Endothelial cell of umbilical vein (primary cell): ENCODE measurements around the gene RO60. TPM values are rescaled to one million over a fixed set of nuclear protein-coding genes. Genes with fewer than 3 reads are reported as not detected.

ENCODE experiments used
- BruUV-seq: library from RNA; stranded (reverse); fragments of 400-500 nt; replicated peaks from 2 replicates; lab custom pipeline; 2021; lab: Mats Ljungman, UMichigan
- CTCF ChIA-PET: fragments of 300-600, 350-600 bp; sonication (Branson Sonifier 250); formaldehyde crosslinking; loops from one replicate; lab custom pipeline; 2021; ENCODE audit warnings: antibody characterized with exemption, inconsistent platforms; lab: Charles Lee
- POLR2A ChIA-PET: fragments of 300-600, 350-600 bp; sonication (Branson Sonifier 250); formaldehyde crosslinking; loops from one replicate; lab custom pipeline; 2021; ENCODE audit warnings: antibody characterized with exemption, inconsistent platforms; lab: Charles Lee
- DNase-seq: peaks from one replicate; pipeline ENCODE4 v3.0.0-alpha.2; 2011; ENCODE audit warnings: low read depth, low spot score
- FAIRE-seq: peaks from 2 replicates; lab custom pipeline; 2011; peaks lifted over from hg19 to GRCh38; lab: Jason Lieb, UNC
- H2AFZ ChIP-seq: 2 replicates; pipeline ENCODE4 v1.6.0; 2012; ENCODE audit warnings: low read depth, low read length, control low read depth, inconsistent platforms
- H3K27ac ChIP-seq: 2 replicates; pipeline ENCODE4 v1.5.1; 2011; ENCODE audit warnings: low read depth, mild to moderate bottlenecking, control low read depth, low read length, moderate library complexity; ENCODE audit not compliant: insufficient read depth
- H3K27me3 ChIP-seq, 2 experiments: 2 replicates each; pipeline versions ENCODE4 v1.6.0 to v1.6.1; 2011; ENCODE audit warnings: low read length in 2 of 2, mixed read lengths in 1 of 2; ENCODE audit not compliant: control insufficient read depth in 2 of 2, insufficient read depth in 2 of 2
- H3K36me3 ChIP-seq, 2 experiments: 2 replicates in 1 of 2; 3 replicates in 1 of 2; pipeline ENCODE4 v1.5.1; 2011; ENCODE audit warnings: low read length in 2 of 2, mild to moderate bottlenecking in 1 of 2, moderate library complexity in 1 of 2; ENCODE audit not compliant: control insufficient read depth in 2 of 2, insufficient read depth in 2 of 2; ENCODE audit errors: extremely low read depth in 1 of 2
- H3K4me1 ChIP-seq: 3 replicates; pipeline ENCODE4 v1.5.1; 2011; ENCODE audit warnings: mild to moderate bottlenecking, low read length; ENCODE audit not compliant: control insufficient read depth, insufficient read depth; ENCODE audit errors: extremely low read depth
- H3K4me2 ChIP-seq: 2 replicates; pipeline ENCODE4 v1.6.1; 2011; ENCODE audit warnings: low read length, control low read depth, mixed read lengths; ENCODE audit not compliant: insufficient read depth
- H3K4me3 ChIP-seq, 3 experiments: fragments of 200-600 bp in 1 of 3; sonication (generic), shearing (Covaris generic) in 1 of 3; replicated peaks in 1 of 3; 2 replicates each; pipeline ENCODE4 v1.5.1; 2011 to 2016; ENCODE audit warnings: control low read depth in 3 of 3, low read length in 3 of 3, mild to moderate bottlenecking in 2 of 3, inconsistent platforms in 1 of 3, low read depth in 1 of 3, moderate library complexity in 1 of 3; ENCODE audit not compliant: insufficient read depth in 1 of 3
- H3K79me2 ChIP-seq: 2 replicates; pipeline ENCODE4 v1.6.0; 2012; ENCODE audit warnings: low read length, inconsistent platforms; ENCODE audit not compliant: control insufficient read depth, insufficient read depth
- H3K9ac ChIP-seq: replicated peaks from 2 replicates; pipeline ENCODE3; 2011; ENCODE audit warnings: low read length, control low read depth; ENCODE audit not compliant: insufficient read depth; ENCODE audit errors: extremely low read depth
- H3K9me1 ChIP-seq: replicated peaks from 3 replicates; pipeline ENCODE4 v1.6.0; 2011; ENCODE audit warnings: mild to moderate bottlenecking, low read length; ENCODE audit not compliant: control insufficient read depth, insufficient read depth; ENCODE audit errors: extremely low read depth
- H3K9me3 ChIP-seq: replicated peaks from 2 replicates; pipeline ENCODE4 v1.5.1; 2012; ENCODE audit warnings: low read length, inconsistent platforms; ENCODE audit not compliant: control insufficient read depth, insufficient read depth
- H4K20me1 ChIP-seq: replicated peaks from 2 replicates; pipeline ENCODE3; 2011; ENCODE audit warnings: mild to moderate bottlenecking, low read length; ENCODE audit not compliant: control insufficient read depth, insufficient read depth; ENCODE audit errors: extremely low read depth
- CTCF ChIP-seq, 2 donors: IDR thresholded peaks; 1 replicate in 1 of 2; 2 replicates in 1 of 2; pipeline ENCODE4 v1.5.1; 2011; ENCODE audit warnings: low read length in 2 of 2, mild to moderate bottlenecking in 2 of 2, moderate library complexity in 2 of 2, control low read depth in 1 of 2, inconsistent platforms in 1 of 2, low read depth in 1 of 2; ENCODE audit not compliant: insufficient read depth in 1 of 2; ENCODE audit errors: extremely low read depth in 1 of 2
- EZH2 ChIP-seq: IDR thresholded peaks from 2 replicates; pipeline ENCODE4 v1.6.1; 2012; ENCODE audit warnings: borderline replicate concordance, low read depth, mild to moderate bottlenecking, moderate library complexity, low read length, inconsistent platforms; ENCODE audit not compliant: severe bottlenecking
- FOS ChIP-seq: IDR thresholded peaks from 2 replicates; pipeline ENCODE4 v1.6.1; 2011; ENCODE audit warnings: mild to moderate bottlenecking, low read length, moderate library complexity, borderline replicate concordance; ENCODE audit not compliant: insufficient read depth
- JUN ChIP-seq: IDR thresholded peaks from 2 replicates; pipeline ENCODE4 v1.6.1; 2011; ENCODE audit warnings: borderline replicate concordance, low read depth; ENCODE audit not compliant: insufficient read length, insufficient read depth
- MAX ChIP-seq: IDR thresholded peaks from 2 replicates; pipeline ENCODE4 v1.6.1; 2011; ENCODE audit not compliant: insufficient read depth, insufficient read length
- POLR2A ChIP-seq: IDR thresholded peaks from 2 replicates; pipeline ENCODE4 v1.6.1; 2012; ENCODE audit warnings: low read depth, mild to moderate bottlenecking, control low read depth, low read length
- dilution Hi-C: fragments of 300-500 bp; cut with MboI; formaldehyde crosslinking; loops from one replicate; pipeline ENCODE4 v1.15.0; 2019; ENCODE audit warnings: low sequenced_read_pairs; ENCODE audit not compliant: extremely low pct_ligation_motif_present
- intact Hi-C: fragments of 100-400 bp; cut with micrococcal nuclease; formaldehyde crosslinking; loops from one replicate; pipeline ENCODE4 v1.10.0; 2022
- polyA plus RNA-seq, 4 experiments: library from polyadenylated mRNA; depleted of rRNA in 3 of 4; stranded (reverse) in 3 of 4; unstranded in 1 of 4; fragments of >200 nt; gene quantifications; 2 replicates each; pipeline versions ENCODE4 v1.2.1 to v1.2.3, GENCODE V29; 2011 to 2012; ENCODE audit warnings: missing spikeins in 1 of 4
- total RNA-seq: library from RNA; stranded (reverse); gene quantifications from 2 replicates; pipeline ENCODE4 v1.2.3, GENCODE V29; 2021

RO60 gene
- total and polyA plus RNA-seq, 2 donors (not counting 3 experiments of a cell fraction or from before 2014, with no cell fraction given), result 11.1 to 60.3 TPM

- POLR2A ChIA-PET, result interaction anchor here (1.2 to 2.3 kb wide), 2 partner anchors 210 to 212 kb away, joined by 8 to 9 read pairs; no protein-coding TSS in a partner anchor
- TF ChIP-seq MAX (no peak), CTCF (IDR thresholded peaks at IDR 0.05; ENCODE audit: extremely low read depth in 1 of 2, insufficient read depth in 1 of 2, low read depth in 1 of 2, low read length in 2 of 2) (peak; percentile 12 to 19)
- H3K36me3 ChIP-seq, result no peaks in the 10 kb centered on the region
Measured at GRCh38 chr1:193019442-193020026, 39.9 kb upstream of the RO60 start.

DNA sequence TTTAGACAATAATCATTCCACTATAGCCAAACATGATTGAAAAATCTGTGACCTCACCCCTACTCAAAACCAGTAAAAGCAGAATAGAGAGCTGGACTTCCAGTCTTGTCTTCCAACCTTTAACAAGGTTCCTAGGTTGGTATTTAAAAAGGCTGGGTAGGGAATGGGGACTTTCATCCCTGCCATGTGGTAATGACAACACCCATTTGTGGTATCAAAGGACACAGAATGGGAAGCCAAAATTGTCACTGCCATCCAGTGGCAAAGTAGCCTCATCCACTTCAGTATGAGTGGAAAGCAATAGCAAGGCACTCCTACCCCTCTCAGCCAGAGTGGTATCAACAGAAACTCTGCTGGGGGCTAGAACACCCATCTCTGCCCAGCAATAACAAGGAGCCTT lies 34.2 kb upstream of the RO60 start:
- no peak for DNase-seq
- Histone ChIP-seq H3K4me1 (no peaks in the 10 kb centered on the region), H3K27ac (peak overlapping the region; percentile 11), H3K27me3 (no peaks in the 10 kb centered on the region), H2AFZ (no peak overlapping the region), H3K4me2 (no peak overlapping the region), H3K79me2 (peaks cover 5% of the 10 kb centered on the region), H3K36me3 (peaks cover 0 to 2% of the 10 kb centered on the region in 2 experiments), H3K9me3 (no peaks in the 10 kb centered on the region), H3K4me3 (no peak overlapping the region), H4K20me1 (no peaks in the 10 kb centered on the region), H3K9ac (no peak overlapping the region), H3K9me1 (no peaks in the 10 kb centered on the region)
- no peak for FAIRE-seq
- intact Hi-C loops, result no loop called here
- CTCF ChIA-PET, result interaction anchor here (0.8 to 3.2 kb wide), 4 partner anchors 11 to 551 kb away, joined by 3 to 12 read pairs (median 6); no protein-coding TSS in a partner anchor
- dilution Hi-C loops, result no loop called here
- TF ChIP-seq EZH2 (no peak), POLR2A (no peak), FOS (no peak), JUN (no peak)
- POLR2A ChIA-PET, result no interaction called here
- no TSS peak for BruUV-seq

More at GRCh38 chr1:193019442-193020026, 39.9 kb upstream of the RO60 start:
- Histone ChIP-seq H3K9ac (no peak overlapping the region), H3K27me3 (no peaks in the 10 kb centered on the region), H4K20me1 (no peaks in the 10 kb centered on the region), H2AFZ (no peak overlapping the region), H3K4me2 (no peak overlapping the region), H3K27ac (no peak overlapping the region), H3K9me1 (no peaks in the 10 kb centered on the region), H3K4me3 (no peak overlapping the region), H3K79me2 (no peaks in the 10 kb centered on the region), H3K4me1 (peaks cover 4% of the 10 kb centered on the region), H3K9me3 (no peaks in the 10 kb centered on the region)
- DNase-seq (peak; percentile 76), FAIRE-seq (peak; percentile 63)
- CTCF ChIA-PET, result interaction anchor here (0.7 to 8.5 kb wide), 53 partner anchors 10 to 544 kb away, joined by 3 to 550 read pairs (median 4); partner anchors contain the start of genes RGS2, RO60 and UCHL5
- no TSS peak for BruUV-seq
- dilution Hi-C loops, result loop anchor here (25.0 kb wide), 1 partner anchor 207 kb away; the partner anchor contains the start of gene RGS2
- intact Hi-C loops, result loop anchor here (1.0 to 10.0 kb wide), 4 partner anchors 213 to 545 kb away; no protein-coding TSS in a partner anchor
